CD4-positive, alpha-beta T cell treated with Interleukin-15 for 4 hours (primary cell): Measurements from ENCODE around the gene STX11.
A peak's percentile ranks its signal among the peaks of the same experiment; 100 is the strongest.

Source experiments
- DNase-seq: peaks from one replicate; pipeline ENCODE4 v3.0.0-alpha.2; 2020; ENCODE audit warnings: low spot score

Gene STX11

GRCh38 chr6:144143106-144143505 is 7.2 kb upstream of the STX11 start:
- no peak for DNase-seq

- DNase-seq: no peak
Observed at GRCh38 chr6:144143878-144144277, 6.4 kb upstream of the STX11 start.

GRCh38 chr6:144144996-144145395 is 5.3 kb upstream of the STX11 start:
- DNase-seq: no peak

- no peak for DNase-seq
Observed at GRCh38 chr6:144145541-144145940, 4.8 kb upstream of the STX11 start.

GRCh38 chr6:144148886-144149285 is 1.4 kb upstream of the STX11 start:
- no peak for DNase-seq

- DNase-seq: no peak
Observed at GRCh38 chr6:144149558-144149893, 791 bp upstream of the STX11 start.

GRCh38 chr6:144150710-144151657 is 667 bp downstream of the STX11 start:
- DNase-seq: peak; percentile 87

- peak; percentile 19 for DNase-seq
Observed at GRCh38 chr6:144152334-144152900, 2.1 kb downstream of the STX11 start.

- DNase-seq: no peak
Observed at GRCh38 chr6:144153260-144153659, 2.9 kb downstream of the STX11 start.

GRCh38 chr6:144153971-144154370 is 3.7 kb downstream of the STX11 start:
- DNase-seq: no peak

- DNase-seq: no peak
Observed at GRCh38 chr6:144155529-144155928, 5.2 kb downstream of the STX11 start.

GRCh38 chr6:144156338-144156737 is 6.0 kb downstream of the STX11 start:
- no peak for DNase-seq

- no peak for DNase-seq
Observed at GRCh38 chr6:144156991-144157390, 6.7 kb downstream of the STX11 start.

- DNase-seq: no peak
Observed at GRCh38 chr6:144158133-144158532, 7.8 kb downstream of the STX11 start.

GRCh38 chr6:144159223-144159622 is 8.9 kb downstream of the STX11 start:
- no peak for DNase-seq

GRCh38 chr6:144159742-144160141 is 9.4 kb downstream of the STX11 start:
- no peak for DNase-seq

- no peak for DNase-seq
Observed at GRCh38 chr6:144160431-144161005, 10.2 kb downstream of the STX11 start.

- DNase-seq: no peak
Observed at GRCh38 chr6:144161975-144162374, 11.7 kb downstream of the STX11 start.

GRCh38 chr6:144162977-144163376 is 12.7 kb downstream of the STX11 start:
- no peak for DNase-seq

GRCh38 chr6:144165784-144166183 is 15.5 kb downstream of the STX11 start:
- DNase-seq: no peak

- no peak for DNase-seq
Observed at GRCh38 chr6:144170044-144170443, 19.7 kb downstream of the STX11 start.

- DNase-seq: no peak
Observed at GRCh38 chr6:144171406-144171805, 21.1 kb downstream of the STX11 start.

GRCh38 chr6:144174006-144174405 is 23.7 kb downstream of the STX11 start:
- DNase-seq: no peak
